Gastrocnemius medialis (tissue), 4 donors: ENCODE measurements around the gene KIAA2012. TPM values are rescaled to one million over a fixed set of nuclear protein-coding genes. Genes with fewer than 3 reads are reported as not detected.

Experiments used
- ATAC-seq, 2 donors: fragments of 150-250 bp; one replicate each; pipeline ENCODE4 v1.9.1; 2016
- DNase-seq, 2 donors: peaks; one replicate each; pipeline ENCODE4 v3.0.0-alpha.2; 2019
- H3K27ac ChIP-seq, 4 donors: fragments of 200-600 bp; sonication (generic); 1 replicate in 1 of 4; 2 replicates in 3 of 4; pipeline ENCODE4 v1.5.1; 2016 to 2018; ENCODE audit warnings: mild to moderate bottlenecking in 2 of 4, moderate library complexity in 1 of 4
- H3K27me3 ChIP-seq, 3 donors: fragments of 200-600 bp; sonication (generic) in 2 of 3; 1 replicate in 1 of 3; 2 replicates in 2 of 3; pipeline versions ENCODE4 v1.5.1 to v1.6.0; 2016 to 2019; ENCODE audit warnings: mild to moderate bottlenecking in 1 of 3, moderate library complexity in 1 of 3
- H3K36me3 ChIP-seq, 2 donors: fragments of 200-600 bp; sonication (generic) in 1 of 2; one replicate each; pipeline ENCODE4 v1.5.1; 2017 to 2018
- H3K4me1 ChIP-seq, 2 donors: fragments of 200-600 bp; sonication (generic) in 1 of 2; one replicate each; pipeline ENCODE4 v1.5.1; 2016 to 2017; ENCODE audit warnings: mild to moderate bottlenecking in 2 of 2
- H3K4me3 ChIP-seq, 4 donors: fragments of 200-600 bp; sonication (generic) in 3 of 4; 1 replicate in 1 of 4; 2 replicates in 3 of 4; pipeline ENCODE4 v1.5.1; 2016 to 2019; ENCODE audit warnings: mild to moderate bottlenecking in 2 of 4
- H3K9me3 ChIP-seq, 3 donors: fragments of 200-600 bp; sonication (generic) in 2 of 3; 1 replicate in 1 of 3; 2 replicates in 2 of 3; pipeline ENCODE4 v1.5.1; 2016 to 2019
- POLR2A ChIP-seq, 2 donors: fragments of 450-650 bp; IDR thresholded peaks; one replicate each; pipeline ENCODE4 v1.6.1; 2017; ENCODE audit warnings: antibody characterized with exemption in 2 of 2, mild to moderate bottlenecking in 2 of 2, moderate library complexity in 2 of 2
- in situ Hi-C, 4 donors: fragments of 200-750 bp; cut with MboI; loops; one replicate each; pipeline versions ENCODE4 v1.15.0 to v1.8.0; 2017; ENCODE audit warnings: low sequenced_read_pairs in 4 of 4
- intact Hi-C: fragments of 100-400 bp; cut with DNase I; formaldehyde crosslinking; loops from one replicate; pipeline ENCODE4 v1.15.1; 2023; ENCODE audit warnings: low total_unique reads
- total RNA-seq, 4 donors: library from RNA; depleted of rRNA; stranded (reverse); fragments of >200 nt; gene quantifications; one replicate each; pipeline versions ENCODE4 v1.1.0 to v1.2.3, GENCODE V29; 2016
- TF ChIP-seq, protein P1 (sequence below), 5 experiments: fragments of 450-650 bp in 3 of 5; fragments of 200-600 bp in 2 of 5; sonication (generic) in 2 of 5; IDR thresholded peaks in 4 of 5; conservative IDR thresholded peaks in 1 of 5; 1 replicate in 4 of 5; 2 replicates in 1 of 5; pipeline ENCODE4 v1.5.1; 2016 to 2019; ENCODE audit warnings: antibody characterized with exemption in 5 of 5, mild to moderate bottlenecking in 3 of 5, moderate library complexity in 3 of 5

Gene KIAA2012
- total RNA-seq, 4 donors from 2014 or later, result not detected

DNA sequence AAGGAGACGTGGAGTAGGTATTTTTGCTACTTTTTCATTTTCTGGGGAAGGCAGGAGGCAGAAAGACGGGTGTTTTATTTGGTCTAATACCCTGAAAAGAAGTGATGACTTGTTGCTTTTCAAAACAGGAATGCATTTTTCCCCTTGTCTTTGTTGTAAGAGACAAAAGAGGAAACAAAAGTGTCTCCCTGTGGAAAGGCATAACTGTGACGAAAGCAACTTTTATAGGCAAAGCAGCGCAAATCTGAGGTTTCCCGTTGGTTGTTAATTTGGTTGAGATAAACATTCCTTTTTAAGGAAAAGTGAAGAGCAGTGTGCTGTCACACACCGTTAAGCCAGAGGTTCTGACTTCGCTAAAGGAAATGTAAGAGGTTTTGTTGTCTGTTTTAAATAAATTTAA, 36.0 kb upstream of the KIAA2012 start:
- Histone ChIP-seq H3K4me3 (peak overlapping the region; percentile 80 to 97 (median 92)), H3K36me3 (no peaks in the 10 kb centered on the region), H3K27me3 (no peaks in the 10 kb centered on the region), H3K4me1 (peaks cover 59% of the 10 kb centered on the region in 2 donors), H3K9me3 (no peaks in the 10 kb centered on the region), H3K27ac (peak overlapping the region; percentile 91 to 100 (median 98))
- DNase-seq (no peak), ATAC-seq (no peak)
- TF ChIP-seq, protein P1, sequence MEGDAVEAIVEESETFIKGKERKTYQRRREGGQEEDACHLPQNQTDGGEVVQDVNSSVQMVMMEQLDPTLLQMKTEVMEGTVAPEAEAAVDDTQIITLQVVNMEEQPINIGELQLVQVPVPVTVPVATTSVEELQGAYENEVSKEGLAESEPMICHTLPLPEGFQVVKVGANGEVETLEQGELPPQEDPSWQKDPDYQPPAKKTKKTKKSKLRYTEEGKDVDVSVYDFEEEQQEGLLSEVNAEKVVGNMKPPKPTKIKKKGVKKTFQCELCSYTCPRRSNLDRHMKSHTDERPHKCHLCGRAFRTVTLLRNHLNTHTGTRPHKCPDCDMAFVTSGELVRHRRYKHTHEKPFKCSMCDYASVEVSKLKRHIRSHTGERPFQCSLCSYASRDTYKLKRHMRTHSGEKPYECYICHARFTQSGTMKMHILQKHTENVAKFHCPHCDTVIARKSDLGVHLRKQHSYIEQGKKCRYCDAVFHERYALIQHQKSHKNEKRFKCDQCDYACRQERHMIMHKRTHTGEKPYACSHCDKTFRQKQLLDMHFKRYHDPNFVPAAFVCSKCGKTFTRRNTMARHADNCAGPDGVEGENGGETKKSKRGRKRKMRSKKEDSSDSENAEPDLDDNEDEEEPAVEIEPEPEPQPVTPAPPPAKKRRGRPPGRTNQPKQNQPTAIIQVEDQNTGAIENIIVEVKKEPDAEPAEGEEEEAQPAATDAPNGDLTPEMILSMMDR (IDR thresholded peaks at IDR 0.05 in 4 of 5, conservative IDR thresholded peaks at IDR 0.05 in 1 of 5), result no peak
- no peak for TF ChIP-seq POLR2A (IDR thresholded peaks at IDR 0.05)
- in situ Hi-C loops, result loop anchor here in 2 of 4 donors (5.0 to 10.0 kb wide), 3 partner anchors 140 to 255 kb away; partner anchors contain the start of gene ALS2 (in 1 of the 2)
- intact Hi-C loops, result loop anchor here (5.0 to 10.0 kb wide), 5 partner anchors 200 to 978 kb away; partner anchors contain the start of genes ALS2, BMPR2, NBEAL1 and NOP58

DNA sequence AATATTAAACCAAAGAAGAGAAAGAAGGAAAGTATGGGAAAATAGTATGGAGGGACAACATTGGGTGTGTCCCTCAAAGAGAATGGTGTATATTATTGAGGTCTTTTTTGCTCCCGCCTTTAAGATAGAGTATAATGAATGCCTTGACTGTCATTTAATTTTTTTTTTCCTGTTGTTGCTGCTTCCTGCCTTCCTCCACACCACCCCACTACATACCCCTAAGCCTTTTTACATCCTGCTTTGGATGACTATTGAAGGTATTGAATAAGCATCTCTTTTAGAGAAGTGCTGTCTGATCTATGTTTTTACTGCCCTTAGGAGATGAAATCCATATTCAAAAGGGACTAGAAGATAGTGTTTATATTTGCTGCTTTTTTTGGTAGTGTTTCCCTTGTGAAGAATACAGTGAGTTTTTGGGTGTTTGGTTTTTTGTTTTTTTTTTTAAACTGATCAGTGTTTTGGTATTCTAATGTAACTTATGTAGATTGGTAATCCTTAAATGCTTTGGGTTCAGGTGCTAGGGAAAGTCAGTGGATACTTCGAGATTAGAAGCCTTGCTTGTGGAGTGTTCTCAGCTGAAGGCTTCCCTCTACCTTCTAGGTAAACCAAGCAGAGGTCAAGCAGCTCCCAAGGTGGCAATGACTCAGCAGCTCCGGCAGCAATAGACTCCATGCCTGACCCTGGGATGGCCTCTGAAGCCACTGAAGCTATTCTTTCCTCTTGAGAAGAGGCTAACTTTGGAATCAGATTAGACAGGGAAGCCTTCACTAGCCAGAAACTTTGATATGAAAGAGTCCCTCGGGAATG, 34.4 kb upstream of the KIAA2012 start:
- H3K36me3 ChIP-seq, result no peaks in the 10 kb centered on the region
- H3K9me3 ChIP-seq, result no peaks in the 10 kb centered on the region
- in situ Hi-C loops (loop anchor here in 2 of 4 donors (5.0 to 10.0 kb wide), 3 partner anchors 139 to 256 kb away; partner anchors contain the start of gene ALS2 (in 1 of the 2)), intact Hi-C loops (loop anchor here (5.0 to 10.0 kb wide), 5 partner anchors 199 to 976 kb away; partner anchors contain the start of genes ALS2, BMPR2, NBEAL1 and NOP58)
- peak; percentile 63 to 86 for DNase-seq
- ATAC-seq, result peak; percentile 33 to 73
- peak in 1 of 2 donors; percentile 13 for TF ChIP-seq POLR2A (IDR thresholded peaks at IDR 0.05)
- TF ChIP-seq, protein P1 (IDR thresholded peaks at IDR 0.05 in 4 of 5, conservative IDR thresholded peaks at IDR 0.05 in 1 of 5), result no peak
- H3K27ac ChIP-seq, result peak overlapping the region; percentile 91 to 100 (median 98)
- no peaks in the 10 kb centered on the region for H3K27me3 ChIP-seq
- H3K4me1 ChIP-seq, result peaks cover 58 to 65% of the 10 kb centered on the region in 2 donors
- peak overlapping the region; percentile 2 to 87 (median 24) for H3K4me3 ChIP-seq

DNA sequence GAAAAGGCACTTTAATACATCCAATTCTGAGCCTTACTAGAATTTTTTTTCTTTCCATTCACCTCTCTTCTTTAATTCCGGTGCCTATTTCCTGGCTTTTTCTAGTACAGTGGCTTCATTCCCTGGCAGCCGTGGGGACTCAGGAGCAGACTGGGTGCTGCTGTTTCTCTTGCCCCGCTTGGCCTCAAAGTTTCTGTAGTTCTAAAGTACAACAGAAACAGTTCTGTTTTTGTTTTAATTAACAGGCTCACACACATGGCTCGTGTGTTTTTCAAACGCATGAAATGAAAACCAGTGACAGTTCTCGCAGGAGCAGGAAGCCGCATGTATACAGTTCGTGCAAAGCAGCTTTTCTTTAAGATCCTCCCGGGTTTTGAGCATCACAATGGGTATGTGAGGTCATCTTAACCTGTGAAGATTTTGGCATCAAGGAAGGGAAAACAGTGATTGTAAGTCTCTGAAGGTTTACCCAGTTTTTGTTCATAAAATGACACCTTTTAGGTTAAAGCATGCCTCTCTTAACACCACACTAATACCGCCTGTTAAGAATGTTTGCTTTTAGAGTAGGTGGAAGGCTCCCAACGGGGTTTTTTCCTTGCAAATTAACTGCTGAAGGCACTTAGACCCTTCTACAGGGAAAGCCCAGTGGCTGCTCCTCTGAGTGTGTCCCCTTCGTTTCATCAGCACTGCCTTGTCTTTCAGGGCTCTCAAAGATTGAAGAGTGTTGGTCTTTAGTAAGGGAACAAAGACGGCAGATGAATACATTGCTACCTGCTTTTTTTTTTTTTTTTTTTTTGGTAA, 33.6 kb upstream of the KIAA2012 start:
- intact Hi-C loops, result loop anchor here (5.0 to 10.0 kb wide), 5 partner anchors 198 to 975 kb away; partner anchors contain the start of genes ALS2, BMPR2, NBEAL1 and NOP58
- no peak for DNase-seq
- peak in 1 of 2 donors; percentile 19 for ATAC-seq
- Histone ChIP-seq H3K27me3 (no peaks in the 10 kb centered on the region), H3K4me3 (peak overlapping the region; percentile 2 to 87 (median 24)), H3K27ac (peak overlapping the region; percentile 91 to 100 (median 98)), H3K4me1 (peaks cover 58 to 65% of the 10 kb centered on the region in 2 donors), H3K36me3 (no peaks in the 10 kb centered on the region), H3K9me3 (no peaks in the 10 kb centered on the region)
- in situ Hi-C loops, result loop anchor here in 2 of 4 donors (5.0 to 10.0 kb wide), 3 partner anchors 138 to 257 kb away; partner anchors contain the start of gene ALS2 (in 1 of the 2)
- peak in 1 of 2 donors; percentile 3 for TF ChIP-seq POLR2A (IDR thresholded peaks at IDR 0.05)
- TF ChIP-seq, protein P1 (IDR thresholded peaks at IDR 0.05 in 4 of 5, conservative IDR thresholded peaks at IDR 0.05 in 1 of 5), result no peak

DNA sequence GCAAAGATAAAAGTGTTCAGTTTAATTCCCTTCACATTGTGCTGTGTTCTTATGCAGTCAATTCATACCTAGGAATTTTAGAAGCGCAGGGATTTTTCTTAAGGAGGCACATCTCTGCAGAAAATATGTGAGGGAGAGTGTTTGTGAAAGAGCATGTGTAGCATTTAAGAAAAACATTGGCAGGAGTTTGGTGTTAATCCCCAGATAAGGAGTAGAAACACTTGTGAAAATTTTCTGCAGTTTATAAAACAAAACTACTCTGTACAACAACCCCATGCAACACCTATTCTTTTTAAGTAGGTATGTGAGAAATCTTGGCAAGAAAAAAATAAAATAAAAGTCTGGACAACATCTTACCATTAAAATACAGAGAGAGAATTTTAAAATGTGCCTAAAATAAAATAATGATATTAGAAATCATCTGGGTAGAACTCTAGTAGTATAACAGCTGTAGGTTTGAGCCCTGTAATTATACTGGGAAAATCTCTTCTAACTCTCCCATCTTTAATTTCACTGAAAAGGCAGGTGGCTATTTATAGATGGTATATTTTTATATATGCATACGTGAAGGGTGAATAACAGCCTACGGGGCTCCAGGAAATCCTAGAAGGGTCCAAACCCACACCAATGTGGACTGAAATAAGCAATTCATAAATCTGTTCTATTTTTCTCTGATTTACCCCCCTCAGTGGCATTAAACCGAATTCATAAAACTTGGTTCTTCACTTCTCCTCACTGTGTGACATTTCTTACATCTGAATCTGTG, 32.8 kb upstream of the KIAA2012 start:
- H3K36me3 ChIP-seq, result no peaks in the 10 kb centered on the region
- H3K9me3 ChIP-seq, result no peaks in the 10 kb centered on the region
- H3K4me1 ChIP-seq, result peaks cover 51 to 62% of the 10 kb centered on the region in 2 donors
- peak in 1 of 2 donors; percentile 26 for ATAC-seq
- H3K4me3 ChIP-seq, result peak overlapping the region in 1 of 4 donors; percentile 87
- TF ChIP-seq POLR2A (IDR thresholded peaks at IDR 0.05), result peak in 1 of 2 donors; percentile 45
- TF ChIP-seq, protein P1 (IDR thresholded peaks at IDR 0.05 in 4 of 5, conservative IDR thresholded peaks at IDR 0.05 in 1 of 5), result no peak
- H3K27ac ChIP-seq, result peak overlapping the region; percentile 91 to 100 (median 98)
- H3K27me3 ChIP-seq, result no peaks in the 10 kb centered on the region
- DNase-seq, result no peak
- in situ Hi-C loops, result no loop called here
- intact Hi-C loops, result no loop called here
